ENCODE data around the gene C1orf105. TPM values are rescaled to one million over a fixed set of nuclear protein-coding genes. Genes with fewer than 3 reads are reported as not detected.

The C1orf105 gene
- total and polyA plus RNA-seq, 2 of the 8 experiments (the other 6 are each of a cell fraction or from before 2014, with no cell fraction given) = not detected

DNA sequence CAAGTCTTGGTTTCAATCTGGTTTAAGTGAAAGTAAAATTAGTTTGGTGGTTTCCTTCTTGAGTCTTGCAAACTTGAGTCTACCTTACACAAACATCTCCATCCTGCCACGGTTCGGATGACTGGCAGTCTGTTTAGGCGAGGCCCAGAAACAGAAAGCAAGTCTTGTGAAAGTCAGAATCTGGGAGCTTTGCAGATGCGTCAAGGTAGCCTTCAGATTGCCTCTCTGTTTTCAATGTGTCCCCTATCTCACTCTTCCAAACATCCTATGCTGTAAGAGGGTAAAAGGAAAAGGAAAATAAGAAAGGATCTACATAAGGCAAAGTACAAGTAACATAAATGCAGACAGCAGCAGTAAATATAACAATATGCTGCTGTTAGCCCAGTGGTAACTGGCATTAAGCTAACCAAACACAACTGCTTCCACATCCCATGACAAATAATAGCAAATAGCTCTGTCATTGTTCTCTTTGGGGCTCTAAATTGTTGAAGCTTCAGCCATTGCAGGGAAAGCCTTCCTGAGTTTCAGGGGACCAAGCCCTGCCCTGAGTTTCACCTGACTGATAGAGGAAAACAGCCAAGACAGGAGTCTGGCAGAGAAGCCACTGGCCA lies 26.2 kb upstream of the C1orf105 start (continued):
- TF ChIP-seq KDM5A (IDR thresholded peaks at IDR 0.05; ENCODE audit: low read length) (no peak), RBBP5 (IDR thresholded peaks at IDR 0.05; ENCODE audit: borderline replicate concordance, low read depth, low read length) (no peak), NANOG (IDR thresholded peaks at IDR 0.05; ENCODE audit: insufficient read depth, low read depth, low read length, poor library complexity, severe bottlenecking) (no peak), TAF7 (optimal IDR thresholded peaks at IDR 0.05; ENCODE audit: borderline replicate concordance, low read depth, low read length) (no peak), E2F6 (IDR thresholded peaks at IDR 0.05) (no peak), SUZ12 (IDR thresholded peaks at IDR 0.05; ENCODE audit: low read length) (no peak), TAF1 (IDR thresholded peaks at IDR 0.05; ENCODE audit: low read depth, low read length) (no peak), BACH1 (IDR thresholded peaks at IDR 0.05; ENCODE audit: low read length) (no peak), BCL11A (IDR thresholded peaks at IDR 0.05; ENCODE audit: low read depth in 2 of 2, low read length in 2 of 2) (no peak)
- TF ChIP-seq, protein P1, sequence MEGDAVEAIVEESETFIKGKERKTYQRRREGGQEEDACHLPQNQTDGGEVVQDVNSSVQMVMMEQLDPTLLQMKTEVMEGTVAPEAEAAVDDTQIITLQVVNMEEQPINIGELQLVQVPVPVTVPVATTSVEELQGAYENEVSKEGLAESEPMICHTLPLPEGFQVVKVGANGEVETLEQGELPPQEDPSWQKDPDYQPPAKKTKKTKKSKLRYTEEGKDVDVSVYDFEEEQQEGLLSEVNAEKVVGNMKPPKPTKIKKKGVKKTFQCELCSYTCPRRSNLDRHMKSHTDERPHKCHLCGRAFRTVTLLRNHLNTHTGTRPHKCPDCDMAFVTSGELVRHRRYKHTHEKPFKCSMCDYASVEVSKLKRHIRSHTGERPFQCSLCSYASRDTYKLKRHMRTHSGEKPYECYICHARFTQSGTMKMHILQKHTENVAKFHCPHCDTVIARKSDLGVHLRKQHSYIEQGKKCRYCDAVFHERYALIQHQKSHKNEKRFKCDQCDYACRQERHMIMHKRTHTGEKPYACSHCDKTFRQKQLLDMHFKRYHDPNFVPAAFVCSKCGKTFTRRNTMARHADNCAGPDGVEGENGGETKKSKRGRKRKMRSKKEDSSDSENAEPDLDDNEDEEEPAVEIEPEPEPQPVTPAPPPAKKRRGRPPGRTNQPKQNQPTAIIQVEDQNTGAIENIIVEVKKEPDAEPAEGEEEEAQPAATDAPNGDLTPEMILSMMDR (IDR thresholded peaks at IDR 0.05; ENCODE audit: control extremely low read depth in 1 of 3, insufficient read depth in 1 of 3, low read depth in 1 of 3, low read length in 3 of 3) = no peak
